Measurements from ENCODE around the gene PI4KB. TPM values are rescaled to one million over a fixed set of nuclear protein-coding genes. Genes with fewer than 3 reads are reported as not detected.
A peak's percentile ranks its signal among the peaks of the same experiment; 100 is the strongest.

The PI4KB gene
- total and polyA plus RNA-seq, 2 of the 13 experiments (the other 11 are each of a cell fraction or from before 2014, with no cell fraction given), result 19.5 to 29.3 TPM

- TF ChIP-seq, protein P1, sequence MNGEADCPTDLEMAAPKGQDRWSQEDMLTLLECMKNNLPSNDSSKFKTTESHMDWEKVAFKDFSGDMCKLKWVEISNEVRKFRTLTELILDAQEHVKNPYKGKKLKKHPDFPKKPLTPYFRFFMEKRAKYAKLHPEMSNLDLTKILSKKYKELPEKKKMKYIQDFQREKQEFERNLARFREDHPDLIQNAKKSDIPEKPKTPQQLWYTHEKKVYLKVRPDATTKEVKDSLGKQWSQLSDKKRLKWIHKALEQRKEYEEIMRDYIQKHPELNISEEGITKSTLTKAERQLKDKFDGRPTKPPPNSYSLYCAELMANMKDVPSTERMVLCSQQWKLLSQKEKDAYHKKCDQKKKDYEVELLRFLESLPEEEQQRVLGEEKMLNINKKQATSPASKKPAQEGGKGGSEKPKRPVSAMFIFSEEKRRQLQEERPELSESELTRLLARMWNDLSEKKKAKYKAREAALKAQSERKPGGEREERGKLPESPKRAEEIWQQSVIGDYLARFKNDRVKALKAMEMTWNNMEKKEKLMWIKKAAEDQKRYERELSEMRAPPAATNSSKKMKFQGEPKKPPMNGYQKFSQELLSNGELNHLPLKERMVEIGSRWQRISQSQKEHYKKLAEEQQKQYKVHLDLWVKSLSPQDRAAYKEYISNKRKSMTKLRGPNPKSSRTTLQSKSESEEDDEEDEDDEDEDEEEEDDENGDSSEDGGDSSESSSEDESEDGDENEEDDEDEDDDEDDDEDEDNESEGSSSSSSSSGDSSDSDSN (CRISPR knock-in tag; IDR thresholded peaks at IDR 0.05), result 0 out of 2 replicates have a peak, but pooled peaks have one; percentile 7
- TF ChIP-seq ELF4 (CRISPR knock-in tag; IDR thresholded peaks at IDR 0.05; ENCODE audit: borderline replicate concordance) (0 out of 2 replicates have a peak, but pooled peaks have one; percentile 17), ISL2 (CRISPR knock-in tag; IDR thresholded peaks at IDR 0.05) (no peak), MED13 (CRISPR knock-in tag; IDR thresholded peaks at IDR 0.05) (no peak), HNRNPLL (IDR thresholded peaks at IDR 0.05; ENCODE audit: low read depth, low read length, poor library complexity, severe bottlenecking) (no peak), HCFC1 (IDR thresholded peaks at IDR 0.05; ENCODE audit: low read depth, low read length) (no peak), ZNF841 (CRISPR knock-in tag; IDR thresholded peaks at IDR 0.05; ENCODE audit: borderline replicate concordance) (no peak), PBX2 (CRISPR knock-in tag; IDR thresholded peaks at IDR 0.05) (no peak), GLMP (CRISPR knock-in tag; IDR thresholded peaks at IDR 0.05; ENCODE audit: borderline replicate concordance) (no peak)
- TF ChIP-seq, protein P2, sequence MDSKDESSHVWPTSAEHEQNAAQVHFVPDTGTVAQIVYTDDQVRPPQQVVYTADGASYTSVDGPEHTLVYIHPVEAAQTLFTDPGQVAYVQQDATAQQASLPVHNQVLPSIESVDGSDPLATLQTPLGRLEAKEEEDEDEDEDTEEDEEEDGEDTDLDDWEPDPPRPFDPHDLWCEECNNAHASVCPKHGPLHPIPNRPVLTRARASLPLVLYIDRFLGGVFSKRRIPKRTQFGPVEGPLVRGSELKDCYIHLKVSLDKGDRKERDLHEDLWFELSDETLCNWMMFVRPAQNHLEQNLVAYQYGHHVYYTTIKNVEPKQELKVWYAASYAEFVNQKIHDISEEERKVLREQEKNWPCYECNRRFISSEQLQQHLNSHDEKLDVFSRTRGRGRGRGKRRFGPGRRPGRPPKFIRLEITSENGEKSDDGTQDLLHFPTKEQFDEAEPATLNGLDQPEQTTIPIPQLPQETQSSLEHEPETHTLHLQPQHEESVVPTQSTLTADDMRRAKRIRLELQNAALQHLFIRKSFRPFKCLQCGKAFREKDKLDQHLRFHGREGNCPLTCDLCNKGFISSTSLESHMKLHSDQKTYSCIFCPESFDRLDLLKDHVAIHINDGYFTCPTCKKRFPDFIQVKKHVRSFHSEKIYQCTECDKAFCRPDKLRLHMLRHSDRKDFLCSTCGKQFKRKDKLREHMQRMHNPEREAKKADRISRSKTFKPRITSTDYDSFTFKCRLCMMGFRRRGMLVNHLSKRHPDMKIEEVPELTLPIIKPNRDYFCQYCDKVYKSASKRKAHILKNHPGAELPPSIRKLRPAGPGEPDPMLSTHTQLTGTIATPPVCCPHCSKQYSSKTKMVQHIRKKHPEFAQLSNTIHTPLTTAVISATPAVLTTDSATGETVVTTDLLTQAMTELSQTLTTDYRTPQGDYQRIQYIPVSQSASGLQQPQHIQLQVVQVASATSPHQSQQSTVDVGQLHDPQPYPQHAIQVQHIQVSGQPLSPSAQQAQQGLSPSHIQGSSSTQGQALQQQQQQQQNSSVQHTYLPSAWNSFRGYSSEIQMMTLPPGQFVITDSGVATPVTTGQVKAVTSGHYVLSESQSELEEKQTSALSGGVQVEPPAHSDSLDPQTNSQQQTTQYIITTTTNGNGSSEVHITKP (CRISPR knock-in tag; IDR thresholded peaks at IDR 0.05; ENCODE audit: low read depth), result no peak
- TF ChIP-seq, protein P3, sequence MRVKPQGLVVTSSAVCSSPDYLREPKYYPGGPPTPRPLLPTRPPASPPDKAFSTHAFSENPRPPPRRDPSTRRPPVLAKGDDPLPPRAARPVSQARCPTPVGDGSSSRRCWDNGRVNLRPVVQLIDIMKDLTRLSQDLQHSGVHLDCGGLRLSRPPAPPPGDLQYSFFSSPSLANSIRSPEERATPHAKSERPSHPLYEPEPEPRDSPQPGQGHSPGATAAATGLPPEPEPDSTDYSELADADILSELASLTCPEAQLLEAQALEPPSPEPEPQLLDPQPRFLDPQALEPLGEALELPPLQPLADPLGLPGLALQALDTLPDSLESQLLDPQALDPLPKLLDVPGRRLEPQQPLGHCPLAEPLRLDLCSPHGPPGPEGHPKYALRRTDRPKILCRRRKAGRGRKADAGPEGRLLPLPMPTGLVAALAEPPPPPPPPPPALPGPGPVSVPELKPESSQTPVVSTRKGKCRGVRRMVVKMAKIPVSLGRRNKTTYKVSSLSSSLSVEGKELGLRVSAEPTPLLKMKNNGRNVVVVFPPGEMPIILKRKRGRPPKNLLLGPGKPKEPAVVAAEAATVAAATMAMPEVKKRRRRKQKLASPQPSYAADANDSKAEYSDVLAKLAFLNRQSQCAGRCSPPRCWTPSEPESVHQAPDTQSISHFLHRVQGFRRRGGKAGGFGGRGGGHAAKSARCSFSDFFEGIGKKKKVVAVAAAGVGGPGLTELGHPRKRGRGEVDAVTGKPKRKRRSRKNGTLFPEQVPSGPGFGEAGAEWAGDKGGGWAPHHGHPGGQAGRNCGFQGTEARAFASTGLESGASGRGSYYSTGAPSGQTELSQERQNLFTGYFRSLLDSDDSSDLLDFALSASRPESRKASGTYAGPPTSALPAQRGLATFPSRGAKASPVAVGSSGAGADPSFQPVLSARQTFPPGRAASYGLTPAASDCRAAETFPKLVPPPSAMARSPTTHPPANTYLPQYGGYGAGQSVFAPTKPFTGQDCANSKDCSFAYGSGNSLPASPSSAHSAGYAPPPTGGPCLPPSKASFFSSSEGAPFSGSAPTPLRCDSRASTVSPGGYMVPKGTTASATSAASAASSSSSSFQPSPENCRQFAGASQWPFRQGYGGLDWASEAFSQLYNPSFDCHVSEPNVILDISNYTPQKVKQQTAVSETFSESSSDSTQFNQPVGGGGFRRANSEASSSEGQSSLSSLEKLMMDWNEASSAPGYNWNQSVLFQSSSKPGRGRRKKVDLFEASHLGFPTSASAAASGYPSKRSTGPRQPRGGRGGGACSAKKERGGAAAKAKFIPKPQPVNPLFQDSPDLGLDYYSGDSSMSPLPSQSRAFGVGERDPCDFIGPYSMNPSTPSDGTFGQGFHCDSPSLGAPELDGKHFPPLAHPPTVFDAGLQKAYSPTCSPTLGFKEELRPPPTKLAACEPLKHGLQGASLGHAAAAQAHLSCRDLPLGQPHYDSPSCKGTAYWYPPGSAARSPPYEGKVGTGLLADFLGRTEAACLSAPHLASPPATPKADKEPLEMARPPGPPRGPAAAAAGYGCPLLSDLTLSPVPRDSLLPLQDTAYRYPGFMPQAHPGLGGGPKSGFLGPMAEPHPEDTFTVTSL (CRISPR knock-in tag; IDR thresholded peaks at IDR 0.05; ENCODE audit: borderline replicate concordance), result no peak
These were observed 44.1 kb downstream of the PI4KB start (continued) for GRCh38 chr1:151282883-151283725.

Measured in HepG2 (cell line).